ENCODE measurements around the gene ZNFX1. TPM values are rescaled to one million over a fixed set of nuclear protein-coding genes. Genes with fewer than 3 reads are reported as not detected.
"Not testable (repeated sequence)": the region's sequence is repeated elsewhere in the genome, so short reads cannot be mapped to it uniquely, and the experiment has no call there.

ZNFX1 gene
- polyA plus RNA-seq = 45.2 TPM

- Mint-ChIP-seq H3K4me3 (peak within 1 kb of the TSS; percentile 93 to 99 (median 98)), H3K4me1 (peaks cover 47 to 56% (median 49%) of the 10 kb centered on the region in 3 donors), H3K9me3 (peaks cover 5 to 30% (median 23%) of the 10 kb centered on the region in 3 donors)
Observed at GRCh38 chr20:49278036-49278817, at the start of gene ZNFX1. Gene ZNFX1, minus strand, starts transcription at chr20:49278057. Its CDS starts 2,218 bp downstream, at chr20:49275839.

GRCh38 chr20:49326026-49326425, 48.2 kb upstream of the ZNFX1 start:
- no peak overlapping the region for H3K27ac Mint-ChIP-seq
- H3K27me3 Mint-ChIP-seq = peaks cover 19% of the 10 kb centered on the region
- no peaks in the 10 kb centered on the region for H3K9me3 Mint-ChIP-seq
- H3K4me3 Mint-ChIP-seq = no peak overlapping the region
- no peaks in the 10 kb centered on the region for H3K36me3 Mint-ChIP-seq
- peaks cover 0 to 11% (median 7%) of the 10 kb centered on the region in 3 donors for H3K4me1 Mint-ChIP-seq

More at GRCh38 chr20:49278036-49278817, at the start of gene ZNFX1:
- H3K27me3 Mint-ChIP-seq = peaks cover 2% of the 10 kb centered on the region
- peaks cover 40% of the 10 kb centered on the region for H3K36me3 Mint-ChIP-seq
- peak within 1 kb of the TSS; percentile 95 to 100 (median 97) for H3K27ac Mint-ChIP-seq

- peak overlapping the region in 1 of 4 donors; percentile 49 for H3K4me3 Mint-ChIP-seq
- no peak overlapping the region for H3K27ac Mint-ChIP-seq
- peaks cover 0 to 11% (median 7%) of the 10 kb centered on the region in 3 donors for H3K4me1 Mint-ChIP-seq
- H3K36me3 Mint-ChIP-seq = no peaks in the 10 kb centered on the region
- H3K9me3 Mint-ChIP-seq = no peaks in the 10 kb centered on the region
- peaks cover 27% of the 10 kb centered on the region for H3K27me3 Mint-ChIP-seq
Observed at GRCh38 chr20:49324306-49324705, 46.4 kb upstream of the ZNFX1 start.

GRCh38 chr20:49323622-49324238, 45.9 kb upstream of the ZNFX1 start:
- no peaks in the 10 kb centered on the region for H3K9me3 Mint-ChIP-seq
- no peak overlapping the region for H3K27ac Mint-ChIP-seq
- H3K27me3 Mint-ChIP-seq = peaks cover 33% of the 10 kb centered on the region
- H3K36me3 Mint-ChIP-seq = no peaks in the 10 kb centered on the region
- H3K4me3 Mint-ChIP-seq = peak overlapping the region in 1 of 4 donors; percentile 49
- H3K4me1 Mint-ChIP-seq = peaks cover 5 to 12% (median 9%) of the 10 kb centered on the region in 3 donors

- Mint-ChIP-seq H3K4me3 (peak overlapping the region in 1 of 4 donors; percentile 21), H3K4me1 (peaks cover 7 to 14% (median 12%) of the 10 kb centered on the region in 3 donors), H3K27me3 (peaks cover 45% of the 10 kb centered on the region), H3K27ac (no peak overlapping the region), H3K9me3 (no peaks in the 10 kb centered on the region), H3K36me3 (no peaks in the 10 kb centered on the region)
Observed at GRCh38 chr20:49320460-49320859, 42.6 kb upstream of the ZNFX1 start.

- Mint-ChIP-seq H3K36me3 (no peaks in the 10 kb centered on the region), H3K27ac (no peak overlapping the region), H3K4me1 (peaks cover 7 to 14% (median 12%) of the 10 kb centered on the region in 3 donors), H3K9me3 (no peaks in the 10 kb centered on the region), H3K27me3 (peaks cover 46% of the 10 kb centered on the region), H3K4me3 (peak overlapping the region in 2 of 4 donors; percentile 77 to 91)
Observed at GRCh38 chr20:49319208-49319809, 41.5 kb upstream of the ZNFX1 start.

GRCh38 chr20:49318430-49319207, 40.8 kb upstream of the ZNFX1 start:
- Mint-ChIP-seq H3K9me3 (no peaks in the 10 kb centered on the region), H3K4me1 (peaks cover 7 to 8% (median 7%) of the 10 kb centered on the region in 3 donors), H3K4me3 (peak overlapping the region; percentile 74 to 91 (median 82)), H3K36me3 (no peaks in the 10 kb centered on the region), H3K27me3 (peaks cover 47% of the 10 kb centered on the region), H3K27ac (no peak overlapping the region)

- peak overlapping the region in 3 of 4 donors; percentile 39 to 55 (median 43) for H3K4me3 Mint-ChIP-seq
- H3K36me3 Mint-ChIP-seq = no peaks in the 10 kb centered on the region
- H3K4me1 Mint-ChIP-seq = peaks cover 6 to 7% (median 7%) of the 10 kb centered on the region in 3 donors
- peaks cover 45% of the 10 kb centered on the region for H3K27me3 Mint-ChIP-seq
- H3K27ac Mint-ChIP-seq = no peak overlapping the region
- no peaks in the 10 kb centered on the region for H3K9me3 Mint-ChIP-seq
Observed at GRCh38 chr20:49318091-49318429, 40.2 kb upstream of the ZNFX1 start.

GRCh38 chr20:49316704-49317103, 38.8 kb upstream of the ZNFX1 start:
- Mint-ChIP-seq H3K27me3 (peaks cover 43% of the 10 kb centered on the region), H3K36me3 (no peaks in the 10 kb centered on the region), H3K4me1 (peaks cover 5 to 7% (median 6%) of the 10 kb centered on the region in 3 donors), H3K9me3 (no peaks in the 10 kb centered on the region), H3K4me3 (no peak overlapping the region), H3K27ac (no peak overlapping the region)

- Mint-ChIP-seq H3K27me3 (peaks cover 36% of the 10 kb centered on the region), H3K4me1 (peaks cover 4 to 7% (median 5%) of the 10 kb centered on the region in 3 donors), H3K4me3 (no peak overlapping the region), H3K27ac (no peak overlapping the region), H3K9me3 (peaks cover 0 to 4% (median 3%) of the 10 kb centered on the region in 3 donors), H3K36me3 (no peaks in the 10 kb centered on the region)
Observed at GRCh38 chr20:49315580-49315979, 37.7 kb upstream of the ZNFX1 start.

GRCh38 chr20:49314052-49314451, 36.2 kb upstream of the ZNFX1 start:
- Mint-ChIP-seq H3K27me3 (peaks cover 38% of the 10 kb centered on the region), H3K27ac (peak overlapping the region in 1 of 3 donors; percentile 68)
- not testable (repeated sequence) for H3K4me3 Mint-ChIP-seq, H3K4me1 Mint-ChIP-seq, H3K9me3 Mint-ChIP-seq, H3K36me3 Mint-ChIP-seq

GRCh38 chr20:49313283-49313682, 35.4 kb upstream of the ZNFX1 start:
- no peak overlapping the region for H3K27ac Mint-ChIP-seq

GRCh38 chr20:49312661-49313060, 34.8 kb upstream of the ZNFX1 start:
- Mint-ChIP-seq H3K27ac (no peak overlapping the region), H3K9me3 (peaks cover 0 to 10% (median 9%) of the 10 kb centered on the region in 3 donors), H3K4me1 (no peaks in the 10 kb centered on the region), H3K4me3 (no peak overlapping the region), H3K36me3 (no peaks in the 10 kb centered on the region), H3K27me3 (peaks cover 27% of the 10 kb centered on the region)

More at GRCh38 chr20:49313283-49313682, 35.4 kb upstream of the ZNFX1 start:
- Mint-ChIP-seq H3K36me3 (no peaks in the 10 kb centered on the region), H3K9me3 (peaks cover 0 to 10% (median 9%) of the 10 kb centered on the region in 3 donors), H3K4me1 (no peaks in the 10 kb centered on the region), H3K4me3 (no peak overlapping the region), H3K27me3 (peaks cover 32% of the 10 kb centered on the region)

- H3K9me3 Mint-ChIP-seq = peaks cover 0 to 10% (median 9%) of the 10 kb centered on the region in 3 donors
- H3K27ac Mint-ChIP-seq = no peak overlapping the region
- H3K27me3 Mint-ChIP-seq = peaks cover 15% of the 10 kb centered on the region
- H3K4me3 Mint-ChIP-seq = no peak overlapping the region
- no peaks in the 10 kb centered on the region for H3K4me1 Mint-ChIP-seq
- no peaks in the 10 kb centered on the region for H3K36me3 Mint-ChIP-seq
Observed at GRCh38 chr20:49310705-49311104, 32.8 kb upstream of the ZNFX1 start.

Data from IgD-negative memory B cell (primary cell).